GM12864 (cell line): Measurements from ENCODE around the gene DMRTB1.

ENCODE experiments used
- DNase-seq: peaks from one replicate; pipeline ENCODE4 v3.0.0-alpha.2; 2011; ENCODE audit warnings: low read depth
- H3K4me3 ChIP-seq: 2 replicates; pipeline ENCODE4 v1.5.1; 2011; ENCODE audit warnings: mild to moderate bottlenecking, low read depth, low read length, control low read depth
- CTCF ChIP-seq: IDR thresholded peaks from 2 replicates; pipeline ENCODE4 v1.5.1; 2011; ENCODE audit warnings: low read depth, mild to moderate bottlenecking, moderate library complexity, low read length, control low read depth, inconsistent platforms; ENCODE audit errors: missing control alignments

Gene DMRTB1

GRCh38 chr1:53459321-53460175 is at the start of gene DMRTB1:
TSS of gene DMRTB1 (plus strand) at chr1:53459399. CDS start at chr1:53459454, 55 bp downstream.
- no peak for TF ChIP-seq CTCF
- DNase-seq = no peak
- H3K4me3 ChIP-seq = no peak within 1 kb of the TSS

GRCh38 chr1:53409695-53410094 is 49.5 kb upstream of the DMRTB1 start:
- DNase-seq = no peak
- no peak overlapping the region for H3K4me3 ChIP-seq

GRCh38 chr1:53410100-53410541 is 49.1 kb upstream of the DMRTB1 start:
- peak; percentile 17 for TF ChIP-seq CTCF
- DNase-seq = no peak
- H3K4me3 ChIP-seq = no peak overlapping the region

More at GRCh38 chr1:53409695-53410094, 49.5 kb upstream of the DMRTB1 start:
- TF ChIP-seq CTCF = no peak

GRCh38 chr1:53410701-53411100 is 48.5 kb upstream of the DMRTB1 start:
- no peak for TF ChIP-seq CTCF
- DNase-seq = no peak
- no peak overlapping the region for H3K4me3 ChIP-seq

- no peak overlapping the region for H3K4me3 ChIP-seq
- no peak for TF ChIP-seq CTCF
- no peak for DNase-seq
Measured at GRCh38 chr1:53411541-53412152, 47.6 kb upstream of the DMRTB1 start.

- TF ChIP-seq CTCF = no peak
- H3K4me3 ChIP-seq = no peak overlapping the region
- no peak for DNase-seq
Measured at GRCh38 chr1:53412285-53413174, 46.7 kb upstream of the DMRTB1 start.
